Sigmoid colon (tissue), 7 donors: ENCODE data around the gene RNASE7. TPM values are rescaled to one million over a fixed set of nuclear protein-coding genes. Genes with fewer than 3 reads are reported as not detected.

ENCODE experiments used
- DNase-seq: peaks from one replicate; pipeline ENCODE4 v3.0.0-alpha.2; 2019
- H3K27ac ChIP-seq, 4 donors: fragments of 200-600 bp; sonication (generic); one replicate each; pipeline ENCODE4 v1.5.1; 2016 to 2019; ENCODE audit warnings: mild to moderate bottlenecking in 1 of 4
- H3K27me3 ChIP-seq, 3 donors: fragments of 200-600 bp; sonication (generic); one replicate each; pipeline ENCODE4 v1.5.1; 2019; ENCODE audit warnings: mild to moderate bottlenecking in 1 of 3
- H3K36me3 ChIP-seq, 4 donors: fragments of 200-600 bp; sonication (generic); one replicate each; pipeline ENCODE4 v1.5.1; 2016 to 2019
- H3K4me1 ChIP-seq, 4 donors: fragments of 200-600 bp; sonication (generic); one replicate each; pipeline ENCODE4 v1.5.1; 2017 to 2019
- H3K4me3 ChIP-seq, 4 donors: fragments of 200-600 bp; sonication (generic); one replicate each; pipeline ENCODE4 v1.5.1; 2017 to 2019; ENCODE audit warnings: mild to moderate bottlenecking in 2 of 4, moderate library complexity in 1 of 4
- H3K9me3 ChIP-seq, 4 donors: fragments of 200-600 bp in 3 of 4; sonication (generic) in 3 of 4; one replicate each; pipeline versions ENCODE4 v1.5.1 to v1.6.1; 2013 to 2019
- CTCF ChIP-seq, 4 experiments: fragments of 450-650 bp in 3 of 4; fragments of 200-600 bp in 1 of 4; IDR thresholded peaks; one replicate each; pipeline ENCODE4 v1.5.1; 2016 to 2019; ENCODE audit warnings: antibody characterized with exemption in 4 of 4, mild to moderate bottlenecking in 3 of 4, moderate library complexity in 2 of 4
- EP300 ChIP-seq, 4 donors: sonication (generic); formaldehyde crosslinking; IDR thresholded peaks; one replicate each; pipeline ENCODE4 v1.6.1; 2017; ENCODE audit warnings: antibody characterized with exemption in 4 of 4
- POLR2A ChIP-seq, 2 donors: fragments of 450-650 bp; IDR thresholded peaks; one replicate each; pipeline ENCODE4 v1.6.1; 2016; ENCODE audit warnings: antibody characterized with exemption in 2 of 2, mild to moderate bottlenecking in 2 of 2, moderate library complexity in 2 of 2
- POLR2AphosphoS5 ChIP-seq, 4 donors: sonication (generic); formaldehyde crosslinking; IDR thresholded peaks; one replicate each; pipeline ENCODE4 v1.6.1; 2017; ENCODE audit warnings: antibody characterized with exemption in 4 of 4
- WGBS, 2 donors: extraction: QIAGEN DNeasy Blood & Tissue Kit; methylation state at CpG; one replicate each; pipeline ENCODE4 v1.1.7; 2013; 5-methylcytosine and 5-hydroxymethylcytosine counted together
- intact Hi-C: fragments of 100-400 bp; cut with DNase I; formaldehyde crosslinking; loops from one replicate; pipeline ENCODE4 v1.15.1; 2023
- polyA plus RNA-seq, 3 donors: library from polyadenylated mRNA; stranded (reverse); fragments of 200-250 nt; gene quantifications; one replicate each; pipeline ENCODE4 v1.2.3, GENCODE V29; 2013
- total RNA-seq, 4 donors: library from RNA; depleted of rRNA; stranded (reverse); fragments of >200 nt; gene quantifications; one replicate each; pipeline ENCODE4 v1.1.0, GENCODE V29; 2016
- donor health status: healthy with polysubstance abuse.
- donor health status: Bipolar disorder and iron deficiency.
- donor health status: healthy.

The RNASE7 gene
- total and polyA plus RNA-seq, 7 donors = 0.10 TPM; not detected in 6

- Histone ChIP-seq H3K9me3 (no peaks in the 10 kb centered on the region), H3K4me3 (no peak overlapping the region), H3K27me3 (no peaks in the 10 kb centered on the region), H3K36me3 (no peaks in the 10 kb centered on the region), H3K27ac (no peak overlapping the region), H3K4me1 (no peaks in the 10 kb centered on the region)
- 82 to 85% methylated on average over 5 of the region's 5 CpGs for WGBS, 2 donors
- intact Hi-C loops = no loop called here
- TF ChIP-seq EP300 (IDR thresholded peaks at IDR 0.05) (no peak), POLR2AphosphoS5 (IDR thresholded peaks at IDR 0.05) (no peak), CTCF (IDR thresholded peaks at IDR 0.05) (no peak), POLR2A (IDR thresholded peaks at IDR 0.05) (no peak)
- no peak for DNase-seq
Observed at GRCh38 chr14:21032326-21033132, 9.6 kb upstream of the RNASE7 start.

- H3K27ac ChIP-seq = no peak overlapping the region
- no peaks in the 10 kb centered on the region for H3K9me3 ChIP-seq
- intact Hi-C loops = no loop called here
- WGBS, 2 donors = 88 to 95% methylated on average over 4 of the region's 4 CpGs
- no peak for DNase-seq
- TF ChIP-seq POLR2A (IDR thresholded peaks at IDR 0.05) = no peak
- TF ChIP-seq CTCF (IDR thresholded peaks at IDR 0.05) = no peak
- no peak for TF ChIP-seq POLR2AphosphoS5 (IDR thresholded peaks at IDR 0.05)
- TF ChIP-seq EP300 (IDR thresholded peaks at IDR 0.05) = no peak
- peaks cover 0 to 5% (median 2%) of the 10 kb centered on the region in 4 donors for H3K4me1 ChIP-seq
- no peaks in the 10 kb centered on the region for H3K36me3 ChIP-seq
- H3K27me3 ChIP-seq = no peaks in the 10 kb centered on the region
- H3K4me3 ChIP-seq = no peak overlapping the region
Observed at GRCh38 chr14:21033133-21033698, 8.9 kb upstream of the RNASE7 start.

DNA sequence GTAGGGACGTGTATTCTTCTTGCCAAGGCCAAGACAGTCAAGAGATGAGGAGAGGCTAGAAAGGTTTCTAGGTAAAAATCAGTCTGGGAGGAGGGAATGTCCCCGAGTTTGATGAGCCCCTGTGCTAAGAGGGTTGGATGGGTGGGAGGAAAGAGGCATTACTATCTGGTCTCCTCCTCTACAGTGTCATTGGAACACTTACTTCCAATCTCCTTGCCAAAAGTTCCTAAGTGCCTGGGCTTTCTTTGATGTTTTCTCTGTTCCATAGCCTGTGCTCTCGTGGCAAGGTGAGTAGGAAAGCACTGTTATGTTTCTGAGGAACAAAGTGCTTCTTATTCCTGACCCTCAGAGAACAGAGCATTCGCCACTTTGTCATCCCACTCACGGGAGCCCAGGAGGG, 7.5 kb upstream of the RNASE7 start, which contains the start of gene RNASE13:
Gene RNASE13 (minus strand): TSS at position 101 of the 400 bp plus-strand sequence. CDS start 519 bp downstream, outside the sequence.
- H3K9me3 ChIP-seq = no peaks in the 10 kb centered on the region
- H3K4me1 ChIP-seq = peaks cover 0 to 19% (median 15%) of the 10 kb centered on the region in 4 donors
- TF ChIP-seq EP300 (IDR thresholded peaks at IDR 0.05) = no peak
- TF ChIP-seq POLR2A (IDR thresholded peaks at IDR 0.05) = no peak
- no peak for TF ChIP-seq POLR2AphosphoS5 (IDR thresholded peaks at IDR 0.05)
- no peak for TF ChIP-seq CTCF (IDR thresholded peaks at IDR 0.05)
- no peaks in the 10 kb centered on the region for H3K36me3 ChIP-seq
- intact Hi-C loops = no loop called here
- no peak within 1 kb of the TSS for H3K27ac ChIP-seq
- no peak for DNase-seq
- H3K4me3 ChIP-seq = no peak within 1 kb of the TSS
- 84 to 86% methylated on average over 5 of the region's 5 CpGs for WGBS, 2 donors
- H3K27me3 ChIP-seq = no peaks in the 10 kb centered on the region

DNA sequence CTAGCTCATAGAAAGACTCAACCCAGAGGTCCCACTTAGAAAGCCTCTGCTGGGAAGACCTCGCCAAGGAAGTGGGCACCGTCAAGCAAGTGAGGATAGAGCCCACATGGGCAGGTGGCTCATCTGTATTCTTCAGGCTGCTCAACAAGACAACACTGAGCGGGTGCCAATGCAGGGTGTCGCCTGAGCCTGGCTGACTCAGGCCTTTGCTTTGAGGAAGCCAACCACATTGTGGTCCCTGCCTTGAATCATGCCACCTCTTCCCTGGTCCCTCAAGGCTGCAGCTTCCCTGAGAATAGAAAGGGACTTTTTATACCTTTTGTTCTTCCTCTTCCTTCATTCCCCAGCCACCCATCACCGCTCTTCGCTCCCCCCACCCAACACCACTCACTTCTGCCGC, 5.4 kb upstream of the RNASE7 start:
- H3K9me3 ChIP-seq = no peaks in the 10 kb centered on the region
- H3K27me3 ChIP-seq = no peaks in the 10 kb centered on the region
- H3K36me3 ChIP-seq = no peaks in the 10 kb centered on the region
- TF ChIP-seq EP300 (IDR thresholded peaks at IDR 0.05) (no peak), CTCF (IDR thresholded peaks at IDR 0.05) (no peak), POLR2AphosphoS5 (IDR thresholded peaks at IDR 0.05) (no peak), POLR2A (IDR thresholded peaks at IDR 0.05) (no peak)
- H3K4me3 ChIP-seq = no peak overlapping the region
- DNase-seq = no peak
- intact Hi-C loops = no loop called here
- peak overlapping the region in 1 of 4 donors; percentile 17 for H3K27ac ChIP-seq
- 93 to 95% methylated on average over 7 of the region's 7 CpGs for WGBS, 2 donors
- peaks cover 0 to 24% (median 20%) of the 10 kb centered on the region in 4 donors for H3K4me1 ChIP-seq
